ENCODE results near the gene NAALADL2.

NAALADL2 gene

DNA sequence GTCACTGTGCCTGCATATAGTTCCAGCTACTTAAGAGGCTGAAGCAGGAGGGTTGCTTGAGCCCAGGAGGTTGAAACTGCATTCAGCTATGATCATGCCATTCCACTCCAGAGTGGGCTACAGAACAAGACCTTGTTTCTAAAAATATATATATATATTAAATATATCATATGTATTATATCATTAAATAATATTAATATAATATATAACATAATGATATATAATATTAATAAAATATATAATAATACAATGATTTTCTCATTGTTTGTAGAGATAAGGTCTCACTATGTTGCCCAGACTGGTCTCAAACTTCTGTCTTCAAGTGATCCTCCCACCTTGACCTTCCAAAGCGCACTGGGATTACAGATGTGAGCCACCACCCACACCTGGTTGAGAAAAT, 101.8 kb downstream of the NAALADL2 start:
- DNase-seq (ENCODE audit: low read depth in 3 of 3, low spot score in 1 of 3): no peak

DNA sequence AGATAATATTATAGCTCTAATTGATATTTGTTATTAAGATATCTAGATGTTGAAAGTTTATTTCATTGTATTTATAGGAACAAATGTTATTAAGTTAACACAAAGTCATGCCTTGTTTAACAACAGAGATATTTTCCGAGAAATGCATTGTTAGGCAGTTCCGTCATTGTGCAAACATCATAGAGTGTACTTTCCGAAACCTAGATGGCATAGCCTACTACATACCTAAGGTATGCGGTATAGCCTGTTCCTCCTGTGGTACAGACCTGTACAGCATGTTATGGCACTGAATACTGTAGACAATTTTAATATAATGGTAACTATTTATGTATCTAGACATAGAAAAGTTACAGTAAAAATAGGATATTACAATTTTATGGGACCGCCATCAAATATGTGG, 114.3 kb downstream of the NAALADL2 start:
- DNase-seq (ENCODE audit: low read depth in 3 of 3, low spot score in 1 of 3): no peak

DNA sequence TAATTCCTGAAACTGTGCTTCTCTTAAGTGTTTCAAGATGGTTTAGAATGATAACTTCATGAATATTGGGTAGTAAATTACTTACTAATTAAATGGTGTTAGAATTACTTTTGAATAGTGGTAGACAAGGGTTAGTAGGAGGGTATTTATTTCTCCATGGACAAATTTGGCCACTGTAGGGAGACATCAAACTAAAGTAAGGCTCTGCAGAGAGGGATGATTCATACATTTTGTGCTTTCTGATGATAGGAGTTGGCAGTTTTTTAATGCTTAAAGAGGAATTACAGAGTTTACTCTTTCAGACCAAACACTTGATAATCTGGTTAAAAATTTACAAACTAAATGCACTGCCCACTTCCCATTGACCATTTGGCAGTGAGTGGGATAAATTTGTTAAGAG, 127.6 kb downstream of the NAALADL2 start:
- DNase-seq (ENCODE audit: low read depth in 3 of 3, low spot score in 1 of 3): no peak

DNA sequence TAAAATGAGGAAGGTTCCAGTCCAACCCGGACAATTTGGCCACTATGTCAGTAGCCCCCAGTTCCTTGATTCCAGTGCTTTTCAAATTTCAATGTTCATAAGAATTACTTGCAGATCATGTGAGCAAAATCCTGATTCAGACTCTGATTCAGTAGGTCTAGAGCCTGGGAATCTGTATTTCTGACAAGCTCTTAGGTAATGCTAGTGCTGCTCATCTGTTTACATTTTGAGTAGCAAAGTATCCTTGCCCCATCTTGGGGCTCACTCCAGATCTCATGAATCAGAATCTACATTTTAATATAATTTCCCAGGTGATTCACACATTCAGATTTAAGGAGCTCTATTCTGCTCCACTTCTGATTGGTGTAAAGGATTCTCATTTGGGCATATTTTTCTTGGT, 142.0 kb downstream of the NAALADL2 start:
- DNase-seq (ENCODE audit: low read depth in 3 of 3, low spot score in 1 of 3): no peak

DNA sequence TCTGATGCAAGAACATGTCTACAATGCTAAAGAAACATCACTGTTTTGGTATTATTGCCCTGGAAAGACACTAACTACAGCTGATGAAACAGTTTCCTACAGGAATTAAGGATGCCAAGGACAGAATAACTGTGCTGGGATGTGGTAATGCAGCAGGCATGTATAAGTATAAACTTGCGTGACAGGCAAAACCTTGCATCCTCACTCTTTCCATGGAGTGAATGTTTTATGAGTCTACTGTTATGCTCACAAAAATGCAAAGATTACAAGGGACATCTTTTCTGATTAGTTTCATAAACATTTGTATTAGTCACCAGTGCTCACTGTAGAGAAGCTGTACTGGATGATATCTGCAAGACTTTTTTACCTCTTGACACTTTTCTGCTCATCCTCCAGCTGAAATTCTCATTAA, 143.6 kb downstream of the NAALADL2 start:
- no peak for DNase-seq (ENCODE audit: low read depth in 3 of 3, low spot score in 1 of 3)

DNA sequence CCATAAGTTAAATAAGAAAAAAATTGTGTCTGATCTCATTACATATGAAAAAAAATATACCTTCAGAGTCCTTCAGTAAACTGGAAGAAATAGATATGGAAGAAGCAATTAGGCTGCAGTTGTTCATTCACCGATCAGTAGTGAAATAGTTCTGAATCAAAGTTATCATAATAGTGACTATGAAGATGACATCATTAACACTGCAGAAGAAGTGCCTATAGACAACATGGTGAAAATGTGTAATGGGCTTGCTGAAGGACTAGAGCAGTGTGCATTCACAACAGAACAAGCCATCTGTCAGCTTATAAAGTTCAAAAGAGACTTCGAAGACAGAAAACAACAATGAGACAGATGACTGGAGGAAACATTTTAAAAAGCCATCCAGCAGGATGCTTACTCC, 144.5 kb downstream of the NAALADL2 start:
- DNase-seq (ENCODE audit: low read depth in 3 of 3, low spot score in 1 of 3): no peak

DNA sequence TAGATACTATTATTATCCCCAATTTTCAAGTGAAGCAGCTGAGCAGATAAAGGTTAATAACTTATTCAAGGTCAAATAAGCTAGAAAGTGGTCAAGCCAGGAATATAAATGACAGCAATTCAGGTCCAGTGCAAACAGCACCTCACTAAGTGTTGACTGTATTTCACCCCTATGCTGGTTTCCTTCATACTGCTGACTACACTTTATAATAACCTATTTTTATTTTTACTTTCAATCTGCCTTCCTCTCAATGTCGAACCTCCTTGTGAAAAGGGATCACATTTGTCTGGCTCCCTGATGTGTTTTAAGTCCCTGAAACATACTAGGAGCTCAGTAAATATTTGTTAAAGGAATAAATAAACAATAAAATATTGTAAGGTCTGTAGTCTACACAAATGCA, 146.1 kb downstream of the NAALADL2 start:
- DNase-seq (ENCODE audit: low read depth in 3 of 3, low spot score in 1 of 3): no peak

DNA sequence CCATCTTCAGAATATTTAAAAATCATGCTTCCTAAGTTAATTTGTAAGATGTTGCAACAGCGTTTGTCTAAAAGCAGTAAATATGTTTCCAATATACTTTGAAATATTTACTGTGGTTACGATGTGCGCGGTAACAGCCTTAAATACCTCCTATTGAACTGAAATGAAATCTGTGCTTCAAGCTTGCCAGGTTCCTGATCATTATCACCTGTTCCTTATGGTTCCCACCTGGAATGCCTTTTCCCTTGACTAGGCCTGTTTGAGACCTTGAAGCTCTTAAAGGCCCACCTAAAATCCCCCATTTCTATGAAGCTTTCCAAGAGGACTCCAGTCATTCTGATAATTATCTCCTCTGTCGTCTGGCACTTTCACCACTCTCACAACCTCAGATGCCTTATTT, 146.7 kb downstream of the NAALADL2 start:
- DNase-seq (ENCODE audit: low read depth in 3 of 3, low spot score in 1 of 3): no peak

DNA sequence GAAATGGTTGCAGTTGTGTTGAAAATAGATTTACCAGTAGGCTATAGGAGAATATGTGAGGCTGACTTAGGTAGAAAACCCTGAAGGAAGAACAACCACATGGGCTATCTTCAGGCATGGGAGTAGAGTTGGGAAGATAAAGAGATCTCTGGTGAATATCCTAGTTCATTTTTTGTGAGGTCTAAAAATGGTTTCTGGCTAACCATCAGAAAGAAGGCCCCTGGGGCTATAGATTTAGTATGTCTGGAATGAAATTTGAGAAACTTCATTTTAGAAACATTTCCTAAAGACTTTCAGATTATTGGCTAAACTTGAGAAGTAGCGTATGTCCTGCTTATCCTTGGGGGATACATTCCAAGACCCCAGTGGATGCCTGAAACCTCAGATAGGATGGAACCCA, 148.2 kb downstream of the NAALADL2 start:
- DNase-seq (ENCODE audit: low read depth in 3 of 3, low spot score in 1 of 3): no peak

DNA sequence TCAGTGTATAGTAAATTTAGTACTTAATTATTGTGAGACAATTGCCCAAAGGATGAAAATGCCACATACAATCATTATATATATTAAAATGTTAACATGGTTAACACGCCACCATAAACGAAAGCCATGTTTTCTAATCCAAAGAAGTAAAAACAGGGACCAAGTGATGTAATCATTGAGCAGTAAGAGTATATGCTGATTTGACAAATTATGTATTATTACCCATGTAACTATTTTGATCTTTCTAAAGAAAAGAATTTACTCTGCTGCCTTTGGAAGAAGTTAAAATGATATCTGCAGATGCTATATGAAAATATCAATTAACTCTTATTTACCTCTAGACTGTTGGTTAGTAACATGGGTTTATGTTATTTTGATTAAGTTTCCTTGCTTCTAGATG, 150.2 kb downstream of the NAALADL2 start:
- no peak for DNase-seq (ENCODE audit: low read depth in 3 of 3, low spot score in 1 of 3)

DNA sequence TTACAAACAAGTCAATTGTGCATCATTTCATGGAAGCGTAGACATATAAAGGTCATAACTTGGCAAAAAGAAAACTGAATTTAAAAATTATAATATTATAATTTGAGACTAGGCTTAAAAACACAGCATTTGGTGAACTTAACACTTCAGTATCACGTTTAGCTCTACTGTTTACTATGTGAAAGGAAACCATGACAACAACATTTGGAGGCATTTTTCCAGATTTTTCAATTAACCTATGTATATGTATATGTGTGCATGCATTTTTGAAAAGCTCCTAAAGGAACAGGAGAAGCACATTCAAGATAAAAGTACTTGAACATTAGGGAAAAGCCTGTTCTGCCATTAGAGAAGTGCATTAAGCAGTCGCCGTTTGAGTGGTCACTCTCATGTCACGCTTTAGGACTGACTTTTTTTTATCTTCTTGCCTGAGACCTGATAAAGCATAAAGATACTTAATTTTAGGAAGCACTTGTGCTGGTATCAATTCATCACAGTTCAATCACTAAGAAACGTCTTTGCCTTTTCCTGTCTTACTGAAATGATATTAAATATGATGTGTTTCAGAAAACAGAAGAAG, 156.0 kb downstream of the NAALADL2 start:
- no peak for DNase-seq (ENCODE audit: low read depth in 3 of 3, low spot score in 1 of 3)

DNA sequence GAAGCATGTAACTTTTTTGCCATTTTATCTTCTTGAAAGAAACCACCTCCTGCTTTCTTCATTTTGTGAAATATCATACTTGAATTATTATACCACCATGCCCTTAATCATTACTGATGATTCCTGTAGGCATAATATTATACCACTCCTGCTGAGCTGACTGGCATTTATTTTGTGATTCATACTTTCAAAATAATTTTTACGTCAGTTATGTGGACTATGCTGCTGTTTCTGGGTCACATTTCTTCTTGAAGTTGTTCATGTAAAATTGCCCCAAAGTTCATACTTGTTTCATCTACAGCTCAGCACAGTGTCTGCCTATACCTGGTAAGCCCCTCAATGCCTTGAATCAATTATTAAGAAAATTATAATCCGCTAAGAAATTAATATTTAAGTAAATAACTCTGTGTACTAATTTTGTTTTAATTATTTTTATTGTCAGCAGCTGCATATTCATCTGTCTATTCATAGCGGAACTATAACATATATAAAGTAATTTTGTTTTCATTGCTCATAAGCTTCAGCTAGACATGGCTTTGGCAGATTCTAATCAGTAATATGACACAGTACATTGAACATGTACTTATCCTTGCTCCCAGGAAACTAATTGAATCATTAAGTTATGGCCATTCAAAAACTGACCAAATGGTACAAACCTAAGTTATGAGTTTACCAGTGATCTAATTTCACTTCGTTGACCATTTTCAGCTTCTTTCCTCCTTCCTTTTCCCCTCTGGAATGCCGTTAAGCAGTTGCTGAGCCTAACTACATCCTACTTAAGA, 160.0 kb downstream of the NAALADL2 start:
- DNase-seq (ENCODE audit: low read depth in 3 of 3, low spot score in 1 of 3): no peak

DNA sequence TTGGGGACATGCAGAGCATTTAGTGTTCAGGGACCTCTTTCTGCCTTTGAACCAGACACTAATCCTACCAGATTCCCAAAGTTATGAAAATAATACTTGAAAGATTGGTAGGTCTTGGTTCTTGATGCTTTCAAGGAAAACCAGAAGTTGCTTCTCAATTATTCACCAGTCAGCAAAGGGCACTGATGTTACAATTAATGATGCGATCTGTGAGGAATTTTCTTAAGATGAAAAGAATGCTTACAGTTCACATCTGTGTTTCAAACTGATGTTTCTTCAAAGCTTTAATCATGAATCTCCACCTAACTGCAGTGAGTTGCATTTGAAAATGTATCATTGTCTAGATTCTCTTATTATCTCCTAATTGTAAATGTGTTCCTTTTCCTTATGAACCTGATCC, 161.0 kb downstream of the NAALADL2 start:
- no peak for DNase-seq (ENCODE audit: low read depth in 3 of 3, low spot score in 1 of 3)

DNA sequence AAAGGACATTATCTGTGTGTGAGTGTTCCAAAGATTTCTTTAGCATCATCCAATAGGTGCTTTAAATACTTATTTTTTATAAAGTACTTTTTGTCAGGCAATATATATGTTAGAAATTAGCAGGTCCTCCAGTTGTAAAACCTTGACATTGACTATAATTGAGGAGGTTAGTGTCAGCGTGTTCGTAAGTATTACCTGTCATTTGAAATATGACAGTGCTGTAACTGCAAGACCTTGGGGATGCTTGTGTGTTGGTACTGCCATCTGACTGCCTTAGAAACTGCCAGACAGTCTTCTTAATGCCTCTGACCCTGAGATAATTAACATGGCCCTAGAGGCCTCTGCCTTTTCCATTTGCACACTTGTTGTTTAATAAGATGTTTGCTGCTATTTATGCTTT, 170.7 kb downstream of the NAALADL2 start:
- DNase-seq (ENCODE audit: low read depth in 3 of 3, low spot score in 1 of 3): no peak

DNA sequence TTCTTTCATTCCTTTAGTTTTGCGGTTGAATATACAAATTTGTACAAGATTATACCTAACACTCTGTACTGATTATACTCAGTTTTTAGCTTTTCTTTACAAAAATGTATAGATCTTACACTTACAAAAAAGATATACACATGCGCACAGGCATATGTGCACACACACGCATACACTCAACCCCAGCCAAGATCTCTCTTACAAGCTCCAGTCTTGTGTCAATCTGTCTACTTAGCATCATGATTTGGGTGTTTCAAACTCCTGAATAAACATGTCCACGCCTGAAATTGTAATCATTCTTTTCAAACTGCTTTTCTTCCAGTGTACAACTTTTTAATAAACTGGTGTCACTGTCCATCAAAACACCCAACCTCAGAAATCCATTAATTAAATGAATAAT, 180.7 kb downstream of the NAALADL2 start:
- DNase-seq (ENCODE audit: low read depth in 3 of 3, low spot score in 1 of 3): no peak

DNA sequence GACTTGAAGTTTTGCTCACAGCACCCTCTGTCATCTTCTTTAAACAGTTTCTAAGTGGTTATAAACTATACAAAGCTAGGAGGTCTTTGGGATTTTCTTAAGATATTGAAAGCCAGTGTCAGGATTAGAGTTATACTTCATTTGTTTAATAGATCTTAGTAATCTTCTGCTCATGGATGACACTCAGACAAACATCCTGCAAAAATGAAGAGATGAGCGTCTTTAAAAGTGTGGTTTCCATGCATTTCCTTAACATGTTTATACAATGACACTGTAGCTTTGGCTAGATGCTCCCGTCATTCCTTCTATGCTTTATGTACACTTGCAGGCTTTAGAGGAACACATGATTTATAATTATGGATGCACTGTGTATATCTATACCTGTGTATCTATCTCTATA, 182.2 kb downstream of the NAALADL2 start:
- no peak for DNase-seq (ENCODE audit: low read depth in 3 of 3, low spot score in 1 of 3)

DNA sequence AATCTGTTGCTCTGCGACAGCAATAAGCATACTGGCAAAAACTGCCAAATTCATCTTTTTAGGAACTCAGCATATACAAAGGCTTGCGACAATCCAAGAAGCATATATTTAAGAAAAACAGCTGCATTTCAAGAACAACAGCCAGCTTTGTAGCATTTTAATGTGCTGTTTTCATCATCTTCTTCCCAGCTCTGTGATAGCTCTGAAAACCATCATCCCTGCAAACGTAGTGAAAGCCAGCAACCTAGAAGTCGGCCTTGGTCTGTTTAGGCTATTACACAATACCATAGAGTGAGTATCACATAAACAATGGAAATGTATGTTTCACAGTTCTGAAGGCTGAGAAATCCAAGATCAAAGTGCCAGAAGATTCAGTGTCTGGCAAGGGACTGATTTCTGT, 187.5 kb downstream of the NAALADL2 start:
- no peak for DNase-seq (ENCODE audit: low read depth in 3 of 3, low spot score in 1 of 3)

DNA sequence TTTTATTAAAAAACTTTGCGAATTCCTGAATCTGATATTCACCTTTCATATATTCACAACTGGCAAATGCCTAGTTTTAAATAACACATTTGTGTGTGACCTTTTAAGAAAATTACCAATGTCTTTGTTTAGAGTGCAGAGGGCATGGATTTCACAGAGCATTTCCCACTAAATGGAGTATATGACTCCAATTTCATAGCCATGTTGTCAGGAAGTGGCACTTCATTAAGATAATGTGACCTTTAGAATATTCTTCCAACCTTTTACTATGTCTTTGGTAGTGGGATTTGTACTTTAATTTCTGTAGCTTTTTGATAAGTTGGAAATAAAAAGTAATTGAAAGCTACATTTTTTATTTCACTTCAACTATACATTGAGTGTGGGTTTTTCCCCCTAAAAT, 188.7 kb downstream of the NAALADL2 start:
- no peak for DNase-seq (ENCODE audit: low read depth in 3 of 3, low spot score in 1 of 3)

DNA sequence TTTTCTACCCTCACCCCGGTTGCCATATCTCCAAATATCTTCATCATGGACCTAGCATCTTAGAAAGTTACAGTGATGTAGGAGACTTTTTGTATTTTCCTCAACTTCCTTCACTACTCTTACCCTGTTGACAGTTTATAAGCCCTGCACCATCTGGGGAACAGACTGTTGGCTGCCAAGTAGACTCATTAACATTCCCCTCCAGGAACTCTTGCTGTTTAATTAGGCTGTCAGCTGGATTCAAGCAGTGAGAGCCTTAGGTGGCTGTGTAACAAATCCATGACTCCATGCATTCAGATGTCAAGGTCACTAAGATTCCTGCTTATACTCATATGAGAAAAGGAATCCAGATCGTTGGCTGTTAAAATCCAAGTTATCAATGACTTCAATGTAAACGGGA, 198.3 kb downstream of the NAALADL2 start:
- DNase-seq (ENCODE audit: low read depth in 3 of 3, low spot score in 1 of 3): no peak

DNA sequence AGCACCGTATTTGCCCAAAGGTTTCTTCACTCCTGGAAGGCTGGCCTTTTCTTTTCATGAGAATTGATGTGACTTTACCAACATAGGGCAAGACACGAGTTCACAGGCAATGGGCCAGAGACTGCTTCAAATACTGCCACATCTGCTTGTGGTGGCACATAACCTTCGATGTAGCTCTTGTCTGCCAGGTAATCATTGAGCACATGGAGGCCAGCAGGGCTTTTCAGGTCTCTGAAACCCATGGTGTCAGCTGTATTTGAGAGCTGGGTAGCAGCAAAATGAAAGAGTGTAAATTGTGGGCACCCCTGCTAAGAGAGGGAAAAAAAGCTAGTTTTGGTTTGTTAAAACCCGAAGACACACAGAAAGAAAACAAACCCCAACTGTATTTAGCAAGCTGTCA, 200.7 kb downstream of the NAALADL2 start:
- no peak for DNase-seq (ENCODE audit: low read depth in 3 of 3, low spot score in 1 of 3)

DNA sequence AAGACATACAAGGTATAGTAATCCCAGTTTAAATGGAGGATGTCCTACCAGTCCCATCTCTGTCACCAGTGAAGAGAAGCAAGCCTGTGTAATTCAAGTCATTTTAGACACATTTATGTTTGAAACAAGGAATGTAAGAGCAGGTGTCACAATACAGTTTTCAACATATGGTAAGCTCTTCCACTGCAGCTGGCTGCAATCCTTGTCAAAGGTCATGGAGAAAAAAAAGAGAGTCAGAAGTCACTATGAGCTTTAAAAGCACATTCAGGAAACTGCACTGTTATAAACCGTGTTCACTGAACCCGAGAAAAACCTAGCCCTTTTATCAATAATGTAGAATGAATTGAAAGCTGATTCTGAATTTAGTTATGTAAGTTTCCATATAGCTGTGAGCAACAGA, 206.4 kb downstream of the NAALADL2 start:
- no peak for DNase-seq (ENCODE audit: low read depth in 3 of 3, low spot score in 1 of 3)

DNA sequence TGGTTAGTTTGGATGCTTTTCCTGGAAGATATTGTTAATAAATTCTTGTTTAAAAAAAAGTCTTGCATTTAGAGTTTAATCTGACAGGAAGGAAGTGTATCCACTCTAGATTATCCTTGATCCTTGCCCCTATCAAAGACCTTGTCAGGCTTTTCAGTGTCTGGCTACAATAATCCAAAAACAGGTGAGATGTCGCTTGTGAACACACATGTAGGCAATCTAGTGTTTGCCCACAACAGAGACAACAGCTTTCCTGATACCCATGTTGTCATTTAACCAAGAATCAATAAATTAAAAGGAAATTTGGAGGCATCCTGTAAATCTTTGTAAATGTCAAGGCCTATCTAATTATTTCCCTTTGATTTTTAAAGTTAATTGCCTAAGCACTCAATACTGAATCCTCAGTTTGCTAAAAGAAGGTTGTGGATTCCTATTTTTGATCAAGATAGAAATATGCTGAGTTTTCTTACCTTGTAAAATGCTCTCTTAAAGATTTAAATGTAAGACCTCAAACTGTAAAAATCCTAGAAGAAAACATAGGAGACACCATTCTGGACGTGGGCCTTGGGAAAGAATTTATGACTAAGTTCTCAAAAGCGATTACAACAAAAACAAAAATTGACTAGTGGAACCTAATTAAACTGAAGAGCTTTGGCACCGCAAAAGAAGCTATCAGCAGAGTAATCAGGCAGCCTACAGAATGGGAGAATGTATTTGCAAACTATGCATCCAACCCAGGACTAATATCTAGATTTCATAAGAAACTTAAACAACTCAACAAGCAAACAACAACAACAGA, 207.7 kb downstream of the NAALADL2 start:
- no peak for DNase-seq (ENCODE audit: low read depth in 3 of 3, low spot score in 1 of 3)

Data from stimulated activated CD4-positive, alpha-beta T cell treated with anti-CD3 and anti-CD28 coated beads, TNF-alpha, amount 100 ng/mL, for 1 hour (primary cell).